ENCODE results near the gene P4HA3.

DNA sequence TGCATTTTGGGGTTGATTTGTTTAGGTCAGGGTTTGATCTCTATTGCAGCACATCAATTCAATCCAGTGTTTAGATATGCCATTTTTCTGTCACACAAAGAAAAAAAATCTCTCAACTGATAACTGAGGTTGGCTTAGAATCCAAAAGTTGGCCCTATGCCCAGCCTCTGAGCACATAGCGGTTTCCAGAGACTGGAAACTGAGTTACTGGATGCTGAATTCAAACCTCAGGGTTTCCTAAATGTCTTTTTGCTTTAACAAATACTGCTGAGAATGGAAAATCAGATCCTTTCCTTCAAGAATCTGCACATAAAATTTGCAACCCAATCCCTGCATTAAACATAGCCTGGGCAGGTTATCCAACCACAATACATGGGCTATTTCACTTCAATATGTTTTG lies 4.0 kb downstream of the P4HA3 start:
- no peak for TF ChIP-seq POLR2A (IDR thresholded peaks at IDR 0.05)
- TF ChIP-seq, protein P1, sequence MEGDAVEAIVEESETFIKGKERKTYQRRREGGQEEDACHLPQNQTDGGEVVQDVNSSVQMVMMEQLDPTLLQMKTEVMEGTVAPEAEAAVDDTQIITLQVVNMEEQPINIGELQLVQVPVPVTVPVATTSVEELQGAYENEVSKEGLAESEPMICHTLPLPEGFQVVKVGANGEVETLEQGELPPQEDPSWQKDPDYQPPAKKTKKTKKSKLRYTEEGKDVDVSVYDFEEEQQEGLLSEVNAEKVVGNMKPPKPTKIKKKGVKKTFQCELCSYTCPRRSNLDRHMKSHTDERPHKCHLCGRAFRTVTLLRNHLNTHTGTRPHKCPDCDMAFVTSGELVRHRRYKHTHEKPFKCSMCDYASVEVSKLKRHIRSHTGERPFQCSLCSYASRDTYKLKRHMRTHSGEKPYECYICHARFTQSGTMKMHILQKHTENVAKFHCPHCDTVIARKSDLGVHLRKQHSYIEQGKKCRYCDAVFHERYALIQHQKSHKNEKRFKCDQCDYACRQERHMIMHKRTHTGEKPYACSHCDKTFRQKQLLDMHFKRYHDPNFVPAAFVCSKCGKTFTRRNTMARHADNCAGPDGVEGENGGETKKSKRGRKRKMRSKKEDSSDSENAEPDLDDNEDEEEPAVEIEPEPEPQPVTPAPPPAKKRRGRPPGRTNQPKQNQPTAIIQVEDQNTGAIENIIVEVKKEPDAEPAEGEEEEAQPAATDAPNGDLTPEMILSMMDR (IDR thresholded peaks at IDR 0.05): no peak

All from Peyer's patch (tissue), 4 donors.